SK-MEL-5 (cell line): ENCODE measurements around the gene IRAK2. TPM values are rescaled to one million over a fixed set of nuclear protein-coding genes. Genes with fewer than 3 reads are reported as not detected.

Experiments used
- DNase-seq: peaks from one replicate; pipeline ENCODE4 v3.0.0-alpha.2; 2016; ENCODE audit warnings: low read depth, low spot score
- in situ Hi-C: cut with HindIII; loops from 2 replicates; pipeline ENCODE4 v1.10.0; 2016; ENCODE audit warnings: low sequenced_read_pairs, high pct_unique_total_duplicates, low pct_unique_long_range_greater_than_20kb
- small RNA-seq, 2 experiments: library from RNA; depleted of rRNA; stranded (forward); fragments of <200 nt; gene quantifications; one replicate each; pipeline ENCODE3, GENCODE V24; 2014
- total RNA-seq: library from RNA; depleted of rRNA; stranded (reverse); fragments of >200 nt; shearing (Covaris generic); gene quantifications from 2 replicates; pipeline ENCODE4 v1.2.3, GENCODE V29; 2014; rRNA removed

IRAK2 gene
- total RNA-seq, 1 experiment from 2014 or later: 1.8 TPM

- DNase-seq: no peak
- in situ Hi-C loops: no loop called here
Measured at GRCh38 chr3:10285272-10286132, 120.8 kb downstream of the IRAK2 start.

DNA sequence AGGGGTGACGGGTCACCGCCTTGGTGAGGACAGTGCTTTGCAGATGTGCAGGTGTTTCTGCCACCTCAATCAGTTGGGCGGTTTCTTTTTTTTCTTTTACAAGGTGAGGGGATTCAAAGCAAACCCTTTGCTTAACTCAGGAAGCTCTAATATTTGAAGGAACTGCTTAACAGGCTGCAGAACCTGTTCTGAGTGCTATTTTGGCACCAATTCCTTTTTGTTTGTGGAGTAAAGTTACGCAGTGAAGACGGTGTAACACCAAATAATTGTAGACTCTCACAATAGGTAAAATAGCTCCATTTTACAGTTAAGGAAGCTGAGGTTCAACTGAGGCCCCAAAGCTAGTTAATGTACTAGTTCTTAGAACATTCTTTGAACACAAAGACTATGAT lies 121.4 kb downstream of the IRAK2 start:
- no peak for DNase-seq
- in situ Hi-C loops: no loop called here

GRCh38 chr3:10286596-10287295 lies 122.0 kb downstream of the IRAK2 start:
- DNase-seq: no peak
- in situ Hi-C loops: no loop called here

DNA sequence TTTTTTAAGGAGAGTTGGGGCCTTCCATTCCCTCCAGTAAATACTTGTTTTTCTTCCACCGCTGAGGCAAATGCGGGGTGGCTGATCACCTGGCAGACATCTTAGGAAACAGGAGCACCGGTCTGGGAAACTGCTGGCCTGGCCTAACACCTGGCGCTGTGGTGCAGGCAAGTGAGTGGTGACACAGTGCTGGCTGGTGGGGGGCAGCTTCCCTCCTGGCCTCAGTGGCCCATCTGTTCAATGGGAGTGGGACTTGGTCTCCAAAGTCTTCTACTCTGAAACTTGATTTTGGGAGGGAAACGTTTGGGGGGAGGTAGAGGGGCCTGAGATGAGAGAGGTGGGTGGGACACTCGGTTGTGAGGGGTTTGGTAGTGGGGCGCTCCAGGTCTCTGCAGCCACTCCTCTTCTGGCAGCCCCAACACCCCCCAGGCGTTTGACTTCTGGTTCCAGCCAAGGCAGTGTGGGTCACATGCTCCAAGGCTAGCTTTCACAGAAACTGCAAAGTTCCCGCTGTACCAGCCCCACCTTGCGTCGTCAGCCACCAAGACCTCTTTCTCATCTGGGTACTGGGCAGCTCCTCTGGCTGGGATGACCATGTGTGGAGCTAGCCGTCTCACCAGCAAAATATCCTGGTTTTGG lies 123.3 kb downstream of the IRAK2 start:
- DNase-seq: no peak
- in situ Hi-C loops: no loop called here

GRCh38 chr3:10288575-10288960 lies 123.8 kb downstream of the IRAK2 start:
- DNase-seq: no peak
- in situ Hi-C loops: no loop called here

- DNase-seq: no peak
- in situ Hi-C loops: no loop called here
Measured at GRCh38 chr3:10289077-10289476, 124.4 kb downstream of the IRAK2 start.

- in situ Hi-C loops: no loop called here
- no peak for DNase-seq
Measured at GRCh38 chr3:10289787-10290355, 125.2 kb downstream of the IRAK2 start.

GRCh38 chr3:10290481-10291176 lies 125.9 kb downstream of the IRAK2 start:
- DNase-seq: no peak
- in situ Hi-C loops: no loop called here

GRCh38 chr3:10291641-10292040 lies 126.9 kb downstream of the IRAK2 start:
- no peak for DNase-seq
- in situ Hi-C loops: no loop called here

DNA sequence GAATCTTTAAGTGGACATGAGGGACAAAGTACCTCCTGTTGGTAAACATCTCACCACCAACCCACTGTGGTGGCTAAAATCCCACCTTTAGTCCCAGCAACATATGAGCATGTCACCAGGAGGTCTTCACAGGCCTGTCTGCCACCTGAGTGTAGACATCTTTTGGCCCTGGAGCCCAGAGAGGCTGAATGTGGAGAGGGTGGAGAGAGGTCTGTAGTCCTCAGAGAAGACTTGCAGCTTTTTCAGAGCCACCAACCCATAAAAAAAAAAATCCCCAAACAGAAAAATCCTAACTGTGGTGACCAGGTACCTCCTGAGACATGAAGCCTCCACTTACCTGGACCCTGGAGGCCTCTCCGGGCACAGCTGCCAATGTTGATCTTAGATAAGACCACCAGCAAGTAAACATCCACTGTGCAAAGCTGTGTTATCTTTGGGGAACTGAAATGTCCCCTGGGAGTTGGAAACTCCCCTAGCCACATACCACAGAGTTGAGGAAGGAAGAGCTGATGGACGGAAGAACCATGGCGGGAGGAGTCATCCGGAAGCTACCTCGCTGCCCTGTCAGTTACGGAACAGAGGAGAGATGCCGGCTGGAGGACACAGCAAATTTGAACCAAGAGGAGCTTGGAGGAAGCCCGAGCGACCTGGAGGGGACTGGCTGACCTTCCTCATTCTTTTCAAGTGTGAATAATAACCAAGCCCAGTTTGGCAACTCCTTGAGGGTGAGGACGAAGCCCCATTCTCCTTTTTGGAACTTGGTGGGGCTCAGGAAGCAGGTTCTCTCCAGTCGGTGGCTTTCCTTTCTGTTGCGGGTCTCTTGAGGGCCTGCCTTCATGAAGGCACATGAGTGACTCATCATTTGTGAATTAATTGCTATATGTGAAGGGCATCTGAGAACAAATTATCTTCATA lies 128.0 kb downstream of the IRAK2 start, which contains the start of gene GHRL:
TSS of gene GHRL (minus strand) at position 443 of the 915 bp plus-strand sequence. CDS start 2,767 bp downstream, outside the sequence.
- no peak for DNase-seq
- in situ Hi-C loops: no loop called here

Small RNA genes lying within 50 kb of the gene (small RNA-seq; reads per million reads assigned to genes)
- 0 reads per million in 2 experiments for gene RF02126

Other genes starting within 250 kb of the IRAK2 start
- gene IL17RC, start 247.8 kb upstream of the IRAK2 start, total RNA-seq: 49.0 and 49.1 TPM in 2 replicates
- 47.7 and 50.2 TPM in 2 replicates for gene CRELD1, start 231.1 kb upstream of the IRAK2 start, total RNA-seq
- gene PRRT3, start 212.5 kb upstream of the IRAK2 start, total RNA-seq: 0.34 and 0.51 TPM in 2 replicates
- gene EMC3, start 178.1 kb upstream of the IRAK2 start, total RNA-seq: 213 and 253 TPM in 2 replicates
- gene FANCD2, start 138.5 kb upstream of the IRAK2 start, total RNA-seq: 28.9 and 29.5 TPM in 2 replicates
- not detected in 2 replicates for gene FANCD2OS, start 56.7 kb upstream of the IRAK2 start, total RNA-seq
- gene BRK1, start 49.2 kb upstream of the IRAK2 start, total RNA-seq: 93.4 and 102 TPM in 2 replicates
- gene VHL, start 23.1 kb upstream of the IRAK2 start, total RNA-seq: 30.8 and 34.7 TPM in 2 replicates
- 8.3 and 8.6 TPM in 2 replicates for gene TATDN2, start 83.5 kb downstream of the IRAK2 start, total RNA-seq
- not detected in 2 replicates for gene GHRL, start 128.0 kb downstream of the IRAK2 start, total RNA-seq
- gene SEC13, start 156.2 kb downstream of the IRAK2 start, total RNA-seq: 128 and 129 TPM in 2 replicates